ENCODE data around the gene C19orf85.
"Not testable (repeated sequence)": the region's sequence is repeated elsewhere in the genome, so short reads cannot be mapped to it uniquely, and the experiment has no call there.

The C19orf85 gene

DNA sequence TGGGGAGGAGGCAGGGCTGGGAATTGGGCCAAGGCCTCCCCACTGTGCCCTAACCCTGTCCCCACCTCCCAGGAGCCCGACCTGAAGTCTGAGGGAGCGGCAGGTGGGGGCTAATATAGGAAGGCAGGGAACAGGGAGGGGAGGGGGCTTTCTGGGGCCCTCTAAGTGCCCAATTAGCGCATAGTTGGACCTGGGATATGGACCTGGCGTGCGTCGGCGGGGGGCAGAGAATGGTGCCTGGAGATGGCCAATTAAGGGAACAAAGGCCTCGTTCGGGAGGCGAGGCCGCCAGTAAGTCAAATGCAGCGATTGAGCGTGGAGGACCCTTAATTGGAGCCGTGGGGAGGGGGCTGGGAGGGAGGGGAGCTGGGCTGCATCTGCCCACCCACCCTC is at the start of gene C19orf85:
Gene C19orf85, minus strand, starts transcription at position 90 of the 393 bp plus-strand sequence. CDS start 197 bp downstream, outside the sequence.
- no peak for DNase-seq

DNA sequence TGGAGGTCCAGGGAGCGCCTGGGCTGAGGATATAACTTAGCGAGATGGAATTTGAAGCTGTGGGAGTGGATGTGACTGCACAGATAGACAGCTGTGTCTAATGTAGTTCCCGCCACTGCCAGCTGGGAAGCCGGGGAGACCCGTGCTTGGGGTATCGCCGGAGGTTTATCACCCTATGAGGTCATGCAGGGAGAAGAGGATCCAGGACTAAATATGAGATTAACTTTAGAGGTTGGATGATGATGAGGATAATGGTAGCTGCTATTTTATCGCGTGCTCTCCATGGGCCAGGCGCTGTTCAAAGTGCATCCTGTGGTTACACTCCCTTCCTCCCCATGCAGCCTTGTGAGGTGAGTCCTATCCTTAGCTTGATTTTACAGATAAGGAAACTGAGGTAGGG is 43.6 kb upstream of the C19orf85 start:
- no peak for DNase-seq

DNA sequence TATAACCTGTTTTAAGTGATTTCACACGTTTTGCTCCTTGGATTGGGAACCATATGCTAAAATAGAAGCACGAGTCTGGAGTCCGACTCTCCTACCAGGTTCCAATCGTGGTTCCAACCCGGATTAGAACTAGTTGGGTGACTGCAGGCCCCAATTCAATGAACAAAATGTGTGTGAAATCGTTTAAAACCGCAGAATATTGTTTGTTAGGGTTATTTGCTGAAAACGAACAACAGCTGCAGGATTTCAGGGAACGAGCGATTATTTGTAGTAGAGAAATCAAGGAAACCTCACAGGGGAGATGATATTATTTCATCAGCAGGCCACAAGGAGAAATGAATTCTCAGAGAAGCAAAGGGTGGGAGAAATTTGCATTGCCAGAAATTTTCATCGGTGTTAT is 40.4 kb upstream of the C19orf85 start:
- no peak for DNase-seq

DNA sequence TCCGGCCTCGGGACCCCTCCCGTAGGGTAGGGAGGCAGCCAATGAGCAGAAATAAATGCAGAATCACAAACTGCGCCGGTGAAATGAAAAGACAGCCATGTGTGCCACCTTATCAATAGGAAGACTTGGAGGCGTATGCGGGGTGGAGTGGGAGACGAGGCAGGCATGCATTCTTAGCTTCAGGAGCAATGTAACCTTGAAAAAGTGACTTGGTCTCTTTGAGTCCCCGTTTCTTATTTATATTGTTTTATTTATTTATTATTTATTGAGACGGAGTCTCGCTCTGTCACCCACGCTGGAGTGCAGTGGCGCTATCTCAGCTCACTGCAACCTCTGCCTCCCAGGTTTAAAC is 39.7 kb upstream of the C19orf85 start:
- DNase-seq = no peak

GRCh38 chr19:55503502-55504251 is 39.1 kb upstream of the C19orf85 start:
- DNase-seq = peak; percentile 77 to 99 (median 92)

DNA sequence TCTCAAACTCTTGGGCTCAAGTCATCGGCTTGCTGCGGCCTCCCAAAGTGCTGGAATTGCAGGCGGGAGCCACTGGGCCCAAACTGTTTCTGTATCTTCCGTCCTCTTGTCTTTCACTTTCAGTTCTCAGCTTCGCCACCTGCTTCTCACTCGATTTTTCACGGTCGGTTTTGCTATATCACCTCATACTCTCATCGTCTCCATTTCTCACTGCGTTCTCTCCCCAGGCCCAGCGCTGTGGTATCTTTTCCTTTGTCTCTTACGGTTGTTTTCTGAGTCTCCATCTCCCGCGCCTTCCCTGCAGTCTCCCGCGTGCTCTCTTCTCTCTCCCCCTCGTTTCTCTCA is 38.6 kb upstream of the C19orf85 start:
- DNase-seq = no peak

GRCh38 chr19:55502197-55502952 is 37.8 kb upstream of the C19orf85 start:
- DNase-seq = no peak

DNA sequence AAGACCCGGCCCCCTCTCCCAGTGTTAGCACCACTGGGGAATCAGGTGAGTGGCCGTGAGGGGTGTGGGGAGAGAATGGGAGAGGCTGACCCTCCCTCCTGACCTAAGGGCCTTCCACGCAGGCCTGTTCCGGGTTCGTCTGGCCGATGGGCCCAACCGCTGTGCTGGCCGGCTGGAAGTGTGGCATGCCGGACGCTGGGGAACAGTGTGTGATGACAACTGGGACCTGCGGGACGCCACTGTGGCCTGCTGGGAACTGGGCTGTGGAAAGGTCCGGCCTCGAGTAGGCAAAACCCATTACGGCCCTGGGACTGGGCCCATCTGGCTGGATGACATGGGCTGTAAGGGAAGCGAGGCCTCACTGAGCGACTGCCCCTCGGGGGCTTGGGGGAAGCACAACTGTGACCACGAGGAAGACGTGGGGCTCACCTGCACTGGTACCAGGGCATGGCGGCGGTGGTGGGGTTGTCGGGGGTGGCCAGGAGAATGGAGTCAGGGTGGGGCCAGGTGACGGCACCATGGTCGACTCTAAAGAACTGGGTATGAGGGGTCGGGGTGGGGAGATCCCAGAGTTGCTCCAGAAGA is 35.9 kb upstream of the C19orf85 start:
- DNase-seq = no peak

DNA sequence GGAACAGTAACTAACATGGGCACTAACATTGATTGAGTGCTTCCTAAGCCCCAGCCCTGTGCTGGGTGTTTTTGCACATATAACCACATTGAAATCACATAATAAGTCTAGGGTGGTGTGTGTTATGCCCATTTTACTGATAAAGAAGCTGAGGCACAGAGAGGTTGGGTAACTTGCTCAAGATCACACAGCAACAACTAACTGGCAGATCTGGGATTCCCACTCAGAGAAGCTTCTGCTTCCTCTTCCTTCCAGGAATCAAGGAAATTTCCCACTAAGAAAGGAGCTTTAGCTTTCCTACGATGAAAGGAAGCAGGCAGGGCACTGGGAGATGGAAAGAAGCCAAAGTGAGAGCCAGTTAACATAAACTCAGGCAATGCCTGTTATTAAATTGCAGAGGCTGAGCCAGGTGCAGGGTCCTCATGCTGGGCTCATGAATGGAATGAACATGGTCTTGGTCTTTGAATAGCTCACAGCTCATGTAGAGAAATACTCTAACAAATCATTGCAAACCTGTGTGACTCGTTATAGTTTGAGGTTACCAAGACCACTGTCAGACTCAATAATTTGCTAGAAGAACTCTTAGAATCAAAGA is 33.8 kb upstream of the C19orf85 start:
- no peak for DNase-seq

GRCh38 chr19:55497763-55498162 is 33.2 kb upstream of the C19orf85 start:
- DNase-seq = no peak

DNA sequence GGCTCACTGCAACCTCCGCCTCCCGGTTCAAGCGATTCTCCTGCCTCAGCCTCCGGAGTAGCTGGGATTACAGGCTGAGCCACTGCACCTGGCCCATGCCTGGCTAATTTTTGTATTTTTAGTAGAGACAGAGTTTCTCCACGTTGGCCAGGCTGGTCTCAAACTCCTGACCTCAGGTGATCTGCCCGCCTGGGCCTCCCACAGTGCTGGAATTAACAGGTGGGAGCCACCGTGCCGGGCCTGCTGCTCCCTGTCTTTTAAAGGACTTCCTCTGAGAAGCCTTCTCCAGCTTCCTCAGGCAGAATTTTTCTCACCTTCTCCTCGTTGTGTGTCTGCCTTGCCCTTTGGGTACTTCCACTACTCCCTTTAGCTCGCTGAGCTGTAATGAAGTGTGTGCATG is 32.3 kb upstream of the C19orf85 start:
- not testable (repeated sequence) for DNase-seq

DNA sequence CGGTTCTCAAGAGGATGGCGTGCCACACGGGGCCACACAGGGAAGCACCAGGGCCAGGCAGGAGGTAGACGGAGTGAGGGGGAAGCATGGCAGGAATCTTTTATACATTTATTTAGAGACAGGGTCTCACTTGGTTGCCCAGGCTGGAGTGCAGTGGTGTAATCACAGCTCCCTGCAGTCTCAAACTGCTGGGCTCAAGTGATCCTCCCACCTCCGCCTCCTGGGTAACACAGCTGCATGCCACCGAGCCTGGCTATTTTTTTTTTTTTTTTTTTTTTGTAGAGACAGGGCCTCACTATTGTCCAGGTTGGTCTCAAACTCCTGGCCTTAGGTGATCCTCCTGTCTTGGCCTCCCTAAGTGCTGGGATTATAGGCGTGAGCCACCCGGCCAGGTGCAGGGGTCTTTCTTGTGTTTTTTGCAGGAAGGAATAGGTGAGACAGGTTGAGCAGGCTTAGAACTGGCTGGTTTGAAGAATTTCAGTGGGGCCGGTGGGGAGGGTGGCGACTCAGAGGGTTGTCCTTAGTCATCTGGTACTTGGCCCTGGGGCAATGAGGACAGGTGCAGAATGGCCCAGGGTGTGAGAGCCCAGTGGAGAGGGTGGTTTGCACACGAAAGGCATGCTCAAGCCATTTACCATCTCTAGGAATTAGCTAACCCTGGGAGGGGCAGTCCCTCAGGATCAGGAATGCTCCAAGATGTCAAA is 31.2 kb upstream of the C19orf85 start:
- DNase-seq = no peak

DNA sequence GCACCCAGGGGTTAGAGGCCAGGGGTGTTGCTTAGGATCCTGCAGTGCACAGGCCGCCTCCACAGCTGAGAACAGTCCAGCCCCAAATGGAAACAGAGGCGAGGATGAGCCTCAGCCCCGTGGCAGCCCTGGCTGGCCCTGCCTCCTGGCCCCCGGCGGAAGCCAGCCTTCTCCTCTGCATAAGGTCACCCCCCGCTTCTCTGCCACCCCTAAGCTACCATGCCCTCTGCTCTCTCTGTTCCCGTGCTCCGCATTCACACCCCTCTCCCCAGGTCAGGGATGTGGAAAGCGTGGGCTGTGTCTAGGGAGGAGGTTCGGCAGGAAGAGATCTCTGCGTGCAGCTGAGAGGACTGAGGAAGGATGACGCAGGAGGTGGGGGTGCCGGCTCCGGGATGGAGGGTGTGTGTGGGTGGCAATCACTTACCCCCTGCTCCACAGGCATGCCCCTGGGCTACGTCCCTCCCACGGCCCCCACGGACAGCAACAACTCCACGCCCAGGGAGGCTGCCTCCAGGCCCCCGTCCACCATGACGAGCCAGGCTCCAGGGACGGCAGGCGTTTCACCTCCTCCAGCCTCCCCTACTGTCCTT is 29.7 kb upstream of the C19orf85 start:
- no peak for DNase-seq

DNA sequence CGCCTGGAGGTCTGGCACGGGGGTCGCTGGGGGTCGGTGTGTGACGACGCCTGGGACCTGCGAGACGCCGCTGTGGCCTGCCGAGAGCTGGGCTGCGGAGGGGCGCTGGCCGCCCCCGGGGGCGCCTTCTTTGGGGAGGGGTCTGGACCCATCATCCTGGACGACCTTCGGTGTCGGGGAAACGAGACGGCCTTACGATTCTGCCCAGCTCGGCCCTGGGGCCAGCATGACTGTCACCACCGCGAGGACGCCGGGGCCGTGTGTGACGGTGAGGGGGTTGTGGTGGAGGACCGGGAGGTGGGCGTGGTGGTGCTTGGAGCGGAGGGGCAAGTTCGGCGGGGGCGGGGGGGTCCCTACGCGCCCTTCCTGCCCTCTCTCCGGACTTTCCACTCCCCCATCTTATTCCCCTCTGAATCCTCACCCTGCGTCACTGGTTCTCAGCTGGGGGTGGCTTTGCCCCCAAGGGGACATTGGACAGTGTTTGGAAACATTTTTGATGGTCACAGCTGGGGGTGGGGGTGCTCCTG is 29.2 kb upstream of the C19orf85 start:
- no peak for DNase-seq

DNA sequence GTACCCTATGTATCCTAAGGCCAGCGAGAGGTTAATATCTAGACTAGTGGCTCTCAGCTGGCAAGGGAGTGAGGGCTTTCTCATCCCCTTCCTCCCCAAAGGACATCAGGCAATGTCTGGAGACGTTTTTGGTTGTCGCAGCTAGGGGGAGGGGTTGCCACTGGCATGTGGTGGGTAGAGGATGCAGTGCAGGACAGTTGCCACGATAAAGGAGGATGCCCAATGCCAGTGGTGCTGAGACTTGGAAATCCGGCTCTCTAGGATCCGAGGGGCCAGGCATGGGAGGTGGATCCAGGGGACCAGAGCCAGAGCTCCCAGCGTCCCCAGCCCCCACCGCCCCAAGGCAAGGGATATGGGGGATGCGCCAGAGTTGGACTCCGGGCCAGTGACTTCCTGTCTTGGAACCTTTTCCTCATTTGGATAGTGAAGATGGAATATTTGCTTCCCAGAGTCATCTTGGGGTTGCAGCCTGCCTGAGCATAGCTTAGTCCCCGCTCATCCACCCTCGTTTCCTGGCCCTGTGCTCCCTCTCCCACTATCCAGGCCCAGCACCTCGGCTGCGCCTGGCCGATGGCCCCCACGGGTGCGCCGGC is 28.6 kb upstream of the C19orf85 start:
- DNase-seq = no peak

GRCh38 chr19:55492362-55492944 is 27.9 kb upstream of the C19orf85 start:
- DNase-seq = peak in 2 of 51 donors; percentile 7 to 18

DNA sequence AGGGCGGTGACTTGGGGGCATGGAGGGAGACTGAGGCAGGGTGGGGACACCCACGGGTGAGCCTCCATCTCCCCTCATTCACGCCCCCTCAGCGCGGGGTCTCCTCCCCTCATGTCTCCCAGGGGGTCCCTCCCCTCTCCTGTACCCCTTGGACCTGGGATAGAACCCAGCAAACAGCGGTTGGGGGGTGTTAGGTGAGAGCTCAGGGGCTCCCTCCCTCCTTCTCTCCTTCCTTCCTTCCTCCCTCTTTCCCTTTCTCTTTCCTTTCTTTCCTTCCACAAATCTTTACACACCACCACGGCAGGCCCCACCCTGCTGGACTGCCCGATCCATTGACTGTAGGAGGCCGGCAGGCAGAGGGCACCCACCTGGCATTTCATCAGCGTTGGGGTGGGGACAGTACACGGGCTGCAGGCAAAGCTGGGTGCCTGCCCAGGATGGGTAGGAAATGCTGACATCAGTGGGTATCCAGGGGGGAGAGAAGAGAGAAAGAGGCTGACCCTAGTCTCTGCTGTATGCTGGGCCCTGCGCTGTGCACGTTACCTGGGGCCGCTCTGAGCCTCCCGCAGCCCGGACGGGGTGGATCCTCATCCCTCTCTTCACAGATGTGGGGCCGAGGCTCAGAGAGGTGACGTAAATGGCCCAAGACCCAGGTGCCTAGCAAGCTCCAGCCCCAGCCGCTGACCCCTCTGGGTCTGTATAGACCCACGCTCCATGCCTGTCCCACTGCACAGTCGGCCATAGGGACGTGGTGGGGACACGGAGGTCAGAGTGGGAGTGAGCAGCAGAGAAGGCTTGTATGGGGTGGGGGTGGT is 27.2 kb upstream of the C19orf85 start:
- no peak for DNase-seq

- no peak for DNase-seq
Observed at GRCh38 chr19:55490478-55491432, 26.2 kb upstream of the C19orf85 start.
